ENCODE measurements around the gene RCBTB2.

RCBTB2 gene

DNA sequence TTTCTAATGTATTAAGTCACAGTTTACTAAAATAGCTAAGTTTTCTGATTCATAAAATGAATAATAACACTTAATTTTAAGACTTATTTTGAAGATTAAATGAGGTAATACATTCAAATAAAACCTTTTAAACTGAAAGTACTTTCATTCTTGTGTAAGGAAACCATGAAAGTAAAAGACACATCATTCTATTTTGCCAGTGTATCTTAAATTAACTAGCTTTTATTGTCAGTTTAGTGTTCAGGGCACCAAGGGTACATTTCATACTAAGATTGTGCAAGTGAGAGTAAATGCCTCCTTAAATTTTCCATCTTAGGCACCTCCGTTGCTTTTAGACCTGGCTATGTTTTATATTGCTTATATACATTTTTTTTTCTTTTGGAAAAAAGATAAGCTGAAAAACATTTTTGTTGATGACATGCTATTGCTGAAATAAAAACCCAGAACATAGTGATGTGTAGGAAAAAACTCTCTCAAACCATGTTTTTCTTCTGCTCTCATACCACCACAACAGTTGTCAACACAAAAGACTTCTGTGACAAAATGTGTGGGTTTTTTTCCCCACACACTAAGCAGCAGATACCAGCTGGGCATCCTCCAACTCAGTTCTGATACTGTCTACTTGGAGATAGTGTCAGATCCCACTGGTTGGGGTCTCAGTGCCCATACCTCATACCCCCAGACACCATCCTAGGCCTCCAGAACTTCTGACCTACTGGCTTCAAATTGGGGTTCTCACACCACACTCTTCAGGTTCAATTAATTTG, 89.3 kb downstream of the RCBTB2 start:
- DNase-seq, result no peak
